NB4 (cell line): ENCODE results near the gene GRIK2.

Experiments used
- CTCF ChIP-seq: IDR thresholded peaks from one replicate; pipeline ENCODE4 v1.5.1; 2012; ENCODE audit warnings: low read depth, low read length
- POLR2A ChIP-seq: IDR thresholded peaks from 2 replicates; pipeline ENCODE4 v1.6.1; 2011; ENCODE audit warnings: mild to moderate bottlenecking; ENCODE audit not compliant: insufficient read length; ENCODE audit errors: extremely low read depth
- TF ChIP-seq, protein P1 (sequence below): IDR thresholded peaks from 2 replicates; pipeline ENCODE4 v1.6.1; 2011; ENCODE audit warnings: low read depth, low read length

- no peak for TF ChIP-seq CTCF
- no peak for TF ChIP-seq POLR2A
- TF ChIP-seq, protein P1, sequence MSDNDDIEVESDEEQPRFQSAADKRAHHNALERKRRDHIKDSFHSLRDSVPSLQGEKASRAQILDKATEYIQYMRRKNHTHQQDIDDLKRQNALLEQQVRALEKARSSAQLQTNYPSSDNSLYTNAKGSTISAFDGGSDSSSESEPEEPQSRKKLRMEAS, result no peak
Observed at GRCh38 chr6:101733899-101734298, 340.4 kb downstream of the GRIK2 start.
